ENCODE measurements around the gene RAB11FIP3. TPM values are rescaled to one million over a fixed set of nuclear protein-coding genes. Genes with fewer than 3 reads are reported as not detected.
A peak's percentile ranks its signal among the peaks of the same experiment; 100 is the strongest.

RAB11FIP3 gene
- total and polyA plus RNA-seq, 10 of the 15 experiments (the other 5 are each of a cell fraction or from before 2014, with no cell fraction given), result 1.2 to 27.3 (median 7.7) TPM

DNA sequence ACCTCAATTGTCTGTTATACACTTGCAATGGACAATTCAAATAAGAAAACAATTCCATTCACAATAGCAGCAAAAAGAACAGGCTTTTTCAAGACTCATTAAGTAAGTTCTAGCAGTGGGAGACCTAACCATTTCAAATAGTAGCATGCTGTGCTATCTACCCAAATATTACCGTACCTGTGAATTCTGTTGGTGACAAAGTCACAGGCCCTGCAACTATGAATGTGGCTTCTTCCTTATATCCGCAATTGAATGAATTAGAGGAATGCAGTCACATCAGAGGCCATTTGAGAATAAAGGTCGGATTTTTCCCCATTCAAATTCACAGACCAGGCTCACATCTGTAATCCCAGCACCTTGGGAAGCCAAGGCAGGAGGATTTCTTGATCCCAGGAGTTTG, 29.2 kb upstream of the RAB11FIP3 start (continued):
- TF ChIP-seq BCL3 (IDR thresholded peaks at IDR 0.05; ENCODE audit: borderline replicate concordance, insufficient read depth, low read depth, low read length, poor library complexity, severe bottlenecking) (no peak), SMAD1 (IDR thresholded peaks at IDR 0.05; ENCODE audit: low read depth, partially characterized antibody) (no peak), ATF2 (IDR thresholded peaks at IDR 0.05; ENCODE audit: low read length) (no peak), POLR2AphosphoS2 (IDR thresholded peaks at IDR 0.05; ENCODE audit: low read depth, low read length) (no peak), NRF1 (conservative IDR thresholded peaks at IDR 0.05; ENCODE audit: low read depth, low read length) (no peak), CHD1 (IDR thresholded peaks at IDR 0.05; ENCODE audit: low read depth, low read length) (no peak), ZNF274 (IDR thresholded peaks at IDR 0.05; ENCODE audit: insufficient read depth, insufficient read length) (no peak), SMAD5 (IDR thresholded peaks at IDR 0.05; ENCODE audit: low read depth) (no peak), TARDBP (IDR thresholded peaks at IDR 0.05; ENCODE audit: borderline replicate concordance) (no peak)

DNA sequence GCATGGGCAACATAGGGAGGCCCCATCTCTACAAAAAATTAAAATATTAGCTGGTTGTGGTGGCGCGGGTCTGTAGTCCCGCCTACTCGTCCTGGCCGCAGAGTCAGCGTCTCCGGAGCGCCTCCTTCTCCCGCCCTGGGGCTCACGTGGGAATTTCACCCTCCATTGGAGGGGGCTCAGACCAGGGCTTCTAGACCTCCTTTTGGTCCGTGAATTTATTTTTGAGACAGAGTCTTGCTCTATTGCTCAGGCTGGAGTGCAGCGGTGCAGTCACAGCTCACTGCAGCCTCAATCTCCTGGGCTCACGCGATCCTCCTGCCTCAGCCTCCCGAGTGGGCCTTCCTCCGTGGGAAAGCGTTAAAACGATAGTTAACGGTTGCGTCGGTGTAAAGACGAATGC, 28.8 kb upstream of the RAB11FIP3 start:
- under 1% methylated on average over 22 of the region's 22 CpGs for WGBS (ENCODE audit: insufficient coverage, insufficient replicate concordance, low lambda C conversion rate, missing lambda C conversion rate)
- CTCF ChIA-PET, result no interaction called here
- TF ChIP-seq E2F8 (IDR thresholded peaks at IDR 0.05; ENCODE audit: low read depth, partially characterized antibody) (peak; percentile 48), FOS (IDR thresholded peaks at IDR 0.05; ENCODE audit: borderline replicate concordance, extremely low read depth, insufficient read length) (no peak), SMARCA5 (IDR thresholded peaks at IDR 0.05) (peak; percentile 26; the same call in 1 of the 2 replicates), CREM (IDR thresholded peaks at IDR 0.05; ENCODE audit: low read depth) (0 out of 2 replicates have a peak, but pooled peaks have one; percentile 12), EED (IDR thresholded peaks at IDR 0.05; ENCODE audit: low read depth) (peak; percentile 57; the same call in 1 of the 2 replicates)
- TF ChIP-seq, protein P1, sequence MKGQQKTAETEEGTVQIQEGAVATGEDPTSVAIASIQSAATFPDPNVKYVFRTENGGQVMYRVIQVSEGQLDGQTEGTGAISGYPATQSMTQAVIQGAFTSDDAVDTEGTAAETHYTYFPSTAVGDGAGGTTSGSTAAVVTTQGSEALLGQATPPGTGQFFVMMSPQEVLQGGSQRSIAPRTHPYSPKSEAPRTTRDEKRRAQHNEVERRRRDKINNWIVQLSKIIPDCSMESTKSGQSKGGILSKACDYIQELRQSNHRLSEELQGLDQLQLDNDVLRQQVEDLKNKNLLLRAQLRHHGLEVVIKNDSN (IDR thresholded peaks at IDR 0.05; ENCODE audit: borderline replicate concordance, extremely low read length, insufficient read depth, low read depth, low read length), result peak; percentile 15

More for the DNA sequence above, 28.8 kb upstream of the RAB11FIP3 start:
- Histone ChIP-seq H3K9me3 (replicated peaks; ENCODE audit: control insufficient read depth, insufficient read depth, low read length) (no peaks in the 10 kb centered on the region; the same call in 2 of the 3 replicates), H3K36me3 (ENCODE audit: control insufficient read depth in 2 of 2, insufficient read depth in 2 of 2, low read length in 1 of 2) (no peaks in the 10 kb centered on the region), H3K27me3 (replicated peaks in 1 of 2; ENCODE audit: control insufficient read depth in 2 of 2, insufficient read depth in 2 of 2, low read length in 1 of 2) (no peaks in the 10 kb centered on the region), H3K79me2 (ENCODE audit: control insufficient read depth, insufficient read depth, low read length) (peaks cover 2% of the 10 kb centered on the region; the same call in 1 of the 2 replicates), H3K4me3 (peak overlapping the region; percentile 54; the same call in 1 of the 2 replicates), H4K20me1 (ENCODE audit: control insufficient read depth, insufficient read depth) (no peaks in the 10 kb centered on the region), H3K9ac (ENCODE audit: control insufficient read depth, insufficient read depth, low read length) (peak overlapping the region; percentile 54; the same call in 1 of the 2 replicates), H3K4me1 (ENCODE audit: control insufficient read depth, insufficient read depth, low read length) (peaks cover 14% of the 10 kb centered on the region; the same call in 1 of the 2 replicates), H2AFZ (ENCODE audit: control insufficient read depth, low read depth, low read length) (peak overlapping the region; percentile 71), H3K27ac (ENCODE audit: control insufficient read depth, insufficient read depth) (no peak overlapping the region), H3K4me2 (ENCODE audit: control insufficient read depth, insufficient read depth) (peak overlapping the region; percentile 82)
- SMC1A ChIA-PET (ENCODE audit: uncharacterized antibody, unreplicated experiment), result no interaction called here
- ATAC-seq, result no peak
- in situ Hi-C loops (cut with MboI), result loop anchor here (10.0 kb wide), 1 partner anchor 268 kb away; the partner anchor contains the start of gene RHOT2
- intact Hi-C loops (cut with micrococcal nuclease; ENCODE audit: unreplicated experiment), result loop anchor here (10.0 kb wide), 2 partner anchors 98 to 268 kb away; partner anchors contain the start of gene RHOT2
- peak; percentile 80 for FAIRE-seq
- RAD21 ChIA-PET (ENCODE audit: unreplicated experiment), result no interaction called here
- BruUV-seq (replicated peaks), result no TSS peak
- POLR2A ChIA-PET, result interaction anchor here (0.6 to 2.0 kb wide), 2 partner anchors 14 to 26 kb away, joined by 4 to 5 read pairs; partner anchors contain the start of gene MRPL28
- DNase-seq (ENCODE audit: low read depth, low spot score), result no peak
